NT2/D1 (cell line): ENCODE measurements around the gene CRACR2A.

Experiments used
- SUZ12 ChIP-seq: IDR thresholded peaks from 2 replicates; pipeline ENCODE4 v1.6.1; 2011; ENCODE audit not compliant: insufficient read length, insufficient read depth; ENCODE audit errors: extremely low read depth
- YY1 ChIP-seq: IDR thresholded peaks from 2 replicates; pipeline ENCODE4 v1.6.1; 2011; ENCODE audit not compliant: insufficient read length, insufficient read depth
- ZNF274 ChIP-seq: IDR thresholded peaks from 2 replicates; pipeline ENCODE4 v1.6.1; 2011; ENCODE audit warnings: mild to moderate bottlenecking, low read depth, low read length

- TF ChIP-seq YY1 (no peak), ZNF274 (no peak), SUZ12 (no peak)
Observed at GRCh38 chr12:3692616-3693365, 60.1 kb downstream of the CRACR2A start.
